Measurements from ENCODE around the gene KRTAP10-10. TPM values are rescaled to one million over a fixed set of nuclear protein-coding genes. Genes with fewer than 3 reads are reported as not detected.
"Not testable (repeated sequence)": the region's sequence is repeated elsewhere in the genome, so short reads cannot be mapped to it uniquely, and the experiment has no call there.

Gene KRTAP10-10
- total and polyA plus RNA-seq, 10 donors: not detected

- Histone ChIP-seq H3K4me3 (no peak within 1 kb of the TSS), H3K27me3 (replicated peaks in 1 of 7) (peaks cover 0 to 31% (median 0%) of the 10 kb centered on the region in 7 donors), H3K36me3 (no peaks in the 10 kb centered on the region), H3K9me3 (peaks cover 5 to 64% (median 52%) of the 10 kb centered on the region in 8 donors), H3K4me1 (peaks cover 0 to 17% (median 4%) of the 10 kb centered on the region in 6 donors), H3K27ac (no peak within 1 kb of the TSS)
- peak; percentile 35 for DNase-seq
- 48 to 55% (median 49%) methylated on average over 5 to 7 of the region's 7 CpGs for WGBS, 5 donors
- TF ChIP-seq POLR2A (IDR thresholded peaks at IDR 0.05): no peak
- TF ChIP-seq POLR2AphosphoS5 (IDR thresholded peaks at IDR 0.05): no peak
- no peak for TF ChIP-seq CTCF (IDR thresholded peaks at IDR 0.05 in 8 of 11, conservative IDR thresholded peaks at IDR 0.05 in 3 of 11)
- intact Hi-C loops (cut with DNase I; ENCODE audit: low total_unique reads): no loop called here
Observed at GRCh38 chr21:44626673-44627143, 10.4 kb upstream of the KRTAP10-10 start, which contains the start of gene KRTAP10-9. TSS of gene KRTAP10-9 (plus strand) at chr21:44627093. CDS start at chr21:44627172, 79 bp downstream.

GRCh38 chr21:44627181-44627822, 9.9 kb upstream of the KRTAP10-10 start:
- H3K4me3 ChIP-seq; H3K27ac ChIP-seq; H3K36me3 ChIP-seq; intact Hi-C loops (cut with DNase I; ENCODE audit: low total_unique reads): not testable (repeated sequence)
- H3K9me3 ChIP-seq: peaks cover 8 to 64% (median 53%) of the 10 kb centered on the region in 8 donors
- peaks cover 0 to 17% (median 4%) of the 10 kb centered on the region in 6 donors for H3K4me1 ChIP-seq
- H3K27me3 ChIP-seq (replicated peaks in 1 of 7): peaks cover 0 to 31% (median 0%) of the 10 kb centered on the region in 7 donors
- peak; percentile 46 for DNase-seq
- 80 to 88% (median 83%) methylated on average over 13 to 20 of the region's 20 CpGs for WGBS, 5 donors

GRCh38 chr21:44627831-44628233, 9.3 kb upstream of the KRTAP10-10 start:
- H3K27me3 ChIP-seq (replicated peaks in 1 of 7): peaks cover 0 to 31% (median 0%) of the 10 kb centered on the region in 7 donors
- peaks cover 0 to 17% (median 4%) of the 10 kb centered on the region in 6 donors for H3K4me1 ChIP-seq
- H3K9me3 ChIP-seq: peaks cover 10 to 64% (median 53%) of the 10 kb centered on the region in 8 donors
- DNase-seq; H3K36me3 ChIP-seq; intact Hi-C loops (cut with DNase I; ENCODE audit: low total_unique reads); H3K27ac ChIP-seq; H3K4me3 ChIP-seq: not testable (repeated sequence)
- WGBS, 5 donors: 64 to 78% (median 67%) methylated on average over 10 to 15 of the region's 15 CpGs

- WGBS, 5 donors: 76 to 89% (median 85%) methylated on average over 14 to 18 of the region's 18 CpGs
- Histone ChIP-seq H3K4me1 (peaks cover 0 to 17% (median 4%) of the 10 kb centered on the region in 6 donors), H3K27ac (no peak overlapping the region), H3K9me3 (peaks cover 6 to 64% (median 49%) of the 10 kb centered on the region in 8 donors), H3K27me3 (replicated peaks in 1 of 7) (peaks cover 0 to 31% (median 0%) of the 10 kb centered on the region in 7 donors), H3K36me3 (no peaks in the 10 kb centered on the region), H3K4me3 (no peak overlapping the region)
- no peak for TF ChIP-seq POLR2AphosphoS5 (IDR thresholded peaks at IDR 0.05)
- no peak for TF ChIP-seq POLR2A (IDR thresholded peaks at IDR 0.05)
- no peak for TF ChIP-seq CTCF (IDR thresholded peaks at IDR 0.05 in 8 of 11, conservative IDR thresholded peaks at IDR 0.05 in 3 of 11)
- intact Hi-C loops (cut with DNase I; ENCODE audit: low total_unique reads): no loop called here
- no peak for DNase-seq
Observed at GRCh38 chr21:44628707-44629391, 8.3 kb upstream of the KRTAP10-10 start.

GRCh38 chr21:44630440-44630839, 6.7 kb upstream of the KRTAP10-10 start:
- Histone ChIP-seq H3K36me3 (no peaks in the 10 kb centered on the region), H3K4me1 (peaks cover 0 to 17% (median 4%) of the 10 kb centered on the region in 6 donors), H3K27me3 (replicated peaks in 1 of 7) (peaks cover 0 to 36% (median 0%) of the 10 kb centered on the region in 7 donors), H3K9me3 (peaks cover 6 to 51% (median 34%) of the 10 kb centered on the region in 8 donors), H3K4me3 (no peak overlapping the region), H3K27ac (peak overlapping the region in 2 of 8 donors; percentile 28 to 30)
- intact Hi-C loops (cut with DNase I; ENCODE audit: low total_unique reads): no loop called here
- 44 to 72% (median 57%) methylated on average over 2 of the region's 2 CpGs for WGBS, 5 donors
- no peak for TF ChIP-seq CTCF (IDR thresholded peaks at IDR 0.05 in 8 of 11, conservative IDR thresholded peaks at IDR 0.05 in 3 of 11)
- TF ChIP-seq POLR2A (IDR thresholded peaks at IDR 0.05): no peak
- TF ChIP-seq POLR2AphosphoS5 (IDR thresholded peaks at IDR 0.05): no peak
- no peak for DNase-seq
